ENCODE data around the gene AXL.

The AXL gene

DNA sequence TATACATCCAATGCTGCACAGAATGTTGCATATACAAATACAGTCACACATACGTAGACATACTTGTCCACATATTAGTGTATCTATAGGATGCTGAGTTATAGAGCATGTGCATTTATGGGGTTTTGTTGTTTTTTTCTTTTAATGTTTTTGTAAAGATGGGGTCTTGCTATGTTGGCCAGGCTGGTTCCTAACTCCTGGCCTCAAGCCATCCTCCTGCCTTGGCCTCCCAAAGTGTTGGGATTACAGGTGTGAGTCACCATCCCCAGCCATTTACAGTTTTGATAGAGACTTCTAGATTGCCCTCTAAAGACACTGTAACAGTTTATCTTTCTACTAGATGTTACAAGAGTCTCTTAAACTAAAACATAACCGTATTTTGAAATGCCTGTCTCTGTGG, 59.5 kb downstream of the AXL start:
- TF ChIP-seq, protein P1, sequence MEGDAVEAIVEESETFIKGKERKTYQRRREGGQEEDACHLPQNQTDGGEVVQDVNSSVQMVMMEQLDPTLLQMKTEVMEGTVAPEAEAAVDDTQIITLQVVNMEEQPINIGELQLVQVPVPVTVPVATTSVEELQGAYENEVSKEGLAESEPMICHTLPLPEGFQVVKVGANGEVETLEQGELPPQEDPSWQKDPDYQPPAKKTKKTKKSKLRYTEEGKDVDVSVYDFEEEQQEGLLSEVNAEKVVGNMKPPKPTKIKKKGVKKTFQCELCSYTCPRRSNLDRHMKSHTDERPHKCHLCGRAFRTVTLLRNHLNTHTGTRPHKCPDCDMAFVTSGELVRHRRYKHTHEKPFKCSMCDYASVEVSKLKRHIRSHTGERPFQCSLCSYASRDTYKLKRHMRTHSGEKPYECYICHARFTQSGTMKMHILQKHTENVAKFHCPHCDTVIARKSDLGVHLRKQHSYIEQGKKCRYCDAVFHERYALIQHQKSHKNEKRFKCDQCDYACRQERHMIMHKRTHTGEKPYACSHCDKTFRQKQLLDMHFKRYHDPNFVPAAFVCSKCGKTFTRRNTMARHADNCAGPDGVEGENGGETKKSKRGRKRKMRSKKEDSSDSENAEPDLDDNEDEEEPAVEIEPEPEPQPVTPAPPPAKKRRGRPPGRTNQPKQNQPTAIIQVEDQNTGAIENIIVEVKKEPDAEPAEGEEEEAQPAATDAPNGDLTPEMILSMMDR (IDR thresholded peaks at IDR 0.05), result no peak

DNA sequence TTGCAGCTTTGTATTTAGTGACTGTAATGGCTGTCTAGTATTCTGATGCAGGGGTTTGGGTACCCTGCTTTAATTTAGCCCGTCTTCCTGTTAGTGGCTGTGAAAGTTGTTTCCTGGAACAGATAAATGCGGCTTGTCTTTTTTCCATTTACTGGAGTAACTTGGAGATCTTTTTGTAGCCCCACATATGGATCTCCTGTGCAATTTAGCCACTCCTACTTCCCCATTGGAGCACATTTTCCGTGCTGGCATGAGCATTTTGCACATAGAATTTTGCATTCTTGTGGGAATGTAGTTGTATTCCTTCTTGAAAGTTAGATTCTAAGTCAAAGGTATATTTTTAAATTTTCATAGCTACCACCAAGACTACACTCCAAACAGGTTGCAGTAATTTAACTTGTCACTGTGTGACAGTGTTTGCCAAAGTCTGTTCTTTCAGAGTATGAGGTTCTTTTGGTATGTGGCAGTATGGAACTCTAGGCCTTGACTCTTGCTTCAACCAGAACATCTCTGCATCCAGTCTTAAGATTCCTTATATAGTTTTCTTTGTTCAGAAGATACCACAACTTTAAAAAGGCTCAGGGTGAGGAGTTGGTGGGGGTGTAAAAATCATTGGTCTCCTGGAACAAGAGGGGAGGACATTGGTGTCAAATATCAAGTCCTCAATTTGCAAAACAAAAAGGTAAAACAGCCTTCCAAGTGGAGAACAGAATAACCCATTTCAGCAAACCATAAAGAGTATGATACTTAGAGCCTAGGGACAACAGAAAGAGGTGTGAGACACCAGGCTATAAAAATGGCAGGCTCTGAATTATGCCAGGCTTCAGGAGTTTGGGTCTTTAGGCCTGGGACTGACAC, 69.9 kb downstream of the AXL start:
- TF ChIP-seq, protein P1 (IDR thresholded peaks at IDR 0.05), result no peak

DNA sequence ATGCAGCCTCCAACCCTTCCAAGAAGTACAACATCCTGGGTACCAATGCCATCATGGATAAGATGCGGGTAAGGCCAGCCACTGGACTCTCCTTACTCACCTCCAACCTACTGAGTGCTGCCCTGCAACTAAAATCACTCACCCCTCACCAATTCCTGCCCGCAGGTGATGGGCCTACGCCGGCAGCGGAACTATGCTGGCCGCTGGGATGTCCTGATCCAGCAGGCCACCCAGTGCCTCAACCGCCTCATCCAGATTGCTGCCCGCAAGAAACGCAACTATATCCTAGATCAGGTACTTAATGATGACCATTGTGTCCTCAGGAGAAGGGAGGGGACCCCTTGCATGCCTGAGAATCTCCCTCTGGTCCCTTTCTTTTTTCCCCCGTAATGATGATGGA, 75.4 kb downstream of the AXL start:
- TF ChIP-seq, protein P1 (IDR thresholded peaks at IDR 0.05), result no peak

DNA sequence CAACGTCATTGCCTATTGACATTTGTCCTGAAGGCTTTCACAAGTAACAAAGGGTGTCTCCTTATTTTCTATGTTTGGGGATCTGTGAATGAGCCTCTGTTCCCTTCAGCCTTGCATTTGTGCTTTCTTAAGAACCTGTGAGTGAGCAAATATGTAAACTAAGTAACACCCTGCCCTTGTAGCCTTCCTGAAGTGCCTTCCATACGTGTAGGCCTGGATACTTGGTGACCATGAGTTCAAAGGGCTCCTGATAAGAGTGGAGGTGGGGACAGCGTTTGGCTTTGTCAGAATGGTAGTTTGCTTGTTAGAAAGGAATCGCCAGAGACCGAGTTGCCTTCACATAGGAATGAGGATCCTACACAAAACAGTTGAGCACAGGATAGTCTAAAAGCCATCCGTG, 76.5 kb downstream of the AXL start:
- TF ChIP-seq, protein P1 (IDR thresholded peaks at IDR 0.05), result no peak

DNA sequence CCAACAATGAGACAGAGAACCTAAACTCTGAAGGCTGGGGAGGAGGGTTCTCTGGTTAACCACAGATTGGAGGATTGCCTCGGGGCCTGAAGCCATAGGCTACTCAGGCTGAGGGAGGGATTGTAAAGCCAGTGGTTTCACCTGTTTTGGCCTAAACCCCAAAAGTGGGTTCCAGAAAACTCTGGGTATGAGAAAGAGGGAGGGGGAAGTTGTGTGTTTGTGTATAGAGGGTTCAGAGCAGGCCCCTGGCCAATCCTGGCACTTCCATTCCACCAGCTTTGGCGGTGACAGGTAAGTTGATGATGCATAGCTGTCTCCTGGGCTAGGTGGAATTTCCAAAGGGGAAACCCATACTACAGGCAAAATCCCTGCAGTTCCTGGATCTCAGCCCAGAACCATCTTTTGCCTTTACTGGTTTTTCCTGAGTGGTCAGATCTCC, 77.4 kb downstream of the AXL start:
- TF ChIP-seq, protein P1 (IDR thresholded peaks at IDR 0.05), result no peak

DNA sequence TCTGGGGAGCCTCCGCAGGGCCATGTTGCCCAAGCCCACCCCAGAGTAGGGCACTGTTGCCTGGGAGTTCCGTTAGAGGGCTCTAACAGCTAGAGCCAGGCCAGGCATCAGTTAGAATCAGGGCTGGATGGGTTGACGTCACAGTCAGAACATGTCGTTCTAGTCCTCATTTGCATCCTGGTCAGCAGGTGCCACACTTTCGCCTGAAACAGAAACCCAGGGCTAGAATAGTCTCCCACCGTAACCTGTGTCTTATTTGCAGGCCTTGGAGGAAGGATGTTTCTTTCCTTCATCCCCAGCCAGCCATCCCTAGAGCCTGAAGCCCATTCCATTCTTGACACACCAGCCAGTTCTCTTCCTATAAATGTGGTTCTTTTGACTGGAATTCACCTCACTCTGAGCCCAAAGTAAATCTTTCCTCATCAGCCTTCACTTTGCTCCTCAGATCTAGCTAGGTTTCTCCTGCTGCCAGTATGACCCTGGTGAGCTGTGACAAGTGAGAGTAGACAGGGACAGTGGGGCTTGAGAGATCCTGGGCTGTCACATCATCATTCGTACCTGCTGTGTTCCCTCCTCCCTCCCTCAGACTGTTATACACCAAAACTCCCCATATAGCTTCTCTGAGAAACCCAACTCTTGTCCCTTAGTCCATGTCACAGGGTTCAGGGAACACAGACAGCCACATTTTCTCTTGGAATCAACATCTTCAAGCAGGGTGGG, 78.8 kb downstream of the AXL start:
- TF ChIP-seq, protein P1 (IDR thresholded peaks at IDR 0.05), result no peak

DNA sequence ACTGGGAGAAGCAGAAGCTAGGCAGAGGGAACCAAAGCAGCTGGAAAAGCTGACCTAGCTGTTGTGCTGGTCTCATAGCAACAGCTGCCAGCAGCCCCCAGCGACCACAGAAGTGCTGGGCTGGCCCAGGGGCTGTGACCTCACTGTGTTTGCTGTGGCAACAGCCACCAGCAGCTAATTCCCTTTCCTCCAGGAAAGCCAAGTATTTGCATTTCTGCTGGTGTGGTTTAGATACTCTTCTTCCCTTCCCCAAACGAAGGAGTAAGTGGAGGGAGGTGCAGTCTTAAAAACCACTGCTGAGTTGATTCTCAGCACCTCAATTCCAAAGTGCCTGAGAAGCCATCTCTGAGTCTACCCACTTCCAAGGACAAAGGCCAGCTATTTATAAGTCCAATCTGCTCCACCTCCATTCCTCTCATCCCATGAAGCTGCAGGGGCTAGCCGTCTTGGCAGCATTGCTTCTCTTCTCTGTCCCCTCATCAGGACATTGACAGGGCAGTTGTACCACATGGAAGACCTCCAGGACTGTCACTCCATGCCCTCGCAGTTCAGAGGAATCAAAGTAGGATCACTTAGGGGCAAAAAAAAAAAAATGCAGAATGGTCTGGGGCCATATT, 79.4 kb downstream of the AXL start:
- TF ChIP-seq, protein P1 (IDR thresholded peaks at IDR 0.05), result no peak

Measured in LNCAP (cell line).